Measurements from ENCODE around the gene TTLL3. TPM values are rescaled to one million over a fixed set of nuclear protein-coding genes. Genes with fewer than 3 reads are reported as not detected.
A peak's percentile ranks its signal among the peaks of the same experiment; 100 is the strongest.

TTLL3 gene, protein sequence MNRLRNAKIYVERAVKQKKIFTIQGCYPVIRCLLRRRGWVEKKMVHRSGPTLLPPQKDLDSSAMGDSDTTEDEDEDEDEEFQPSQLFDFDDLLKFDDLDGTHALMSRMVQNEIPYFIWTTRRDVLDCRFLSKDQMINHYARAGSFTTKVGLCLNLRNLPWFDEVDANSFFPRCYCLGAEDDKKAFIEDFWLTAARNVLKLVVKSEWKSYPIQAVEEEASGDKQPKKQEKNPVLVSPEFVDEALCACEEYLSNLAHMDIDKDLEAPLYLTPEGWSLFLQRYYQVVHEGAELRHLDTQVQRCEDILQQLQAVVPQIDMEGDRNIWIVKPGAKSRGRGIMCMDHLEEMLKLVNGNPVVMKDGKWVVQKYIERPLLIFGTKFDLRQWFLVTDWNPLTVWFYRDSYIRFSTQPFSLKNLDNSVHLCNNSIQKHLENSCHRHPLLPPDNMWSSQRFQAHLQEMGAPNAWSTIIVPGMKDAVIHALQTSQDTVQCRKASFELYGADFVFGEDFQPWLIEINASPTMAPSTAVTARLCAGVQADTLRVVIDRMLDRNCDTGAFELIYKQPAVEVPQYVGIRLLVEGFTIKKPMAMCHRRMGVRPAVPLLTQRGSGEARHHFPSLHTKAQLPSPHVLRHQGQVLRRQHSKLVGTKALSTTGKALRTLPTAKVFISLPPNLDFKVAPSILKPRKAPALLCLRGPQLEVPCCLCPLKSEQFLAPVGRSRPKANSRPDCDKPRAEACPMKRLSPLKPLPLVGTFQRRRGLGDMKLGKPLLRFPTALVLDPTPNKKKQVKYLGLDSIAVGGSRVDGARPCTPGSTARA
- total RNA-seq (61.0 TPM), polyA plus RNA-seq (ENCODE audit: insufficient read depth, low read depth, low replicate concordance) (27.5 TPM)
- long read RNA-seq, donor 1, full-length matches to known transcripts = 11 of 52 reads
- long read RNA-seq, donor 1, partial matches to known transcripts = 26 of 52 reads
- long read RNA-seq, donor 1, other reads (novel, unspliced or antisense) = 15 of 52 reads
- long read RNA-seq, donor 2, full-length matches to known transcripts = 8 of 54 reads
- long read RNA-seq, donor 2, partial matches to known transcripts = 19 of 54 reads
- long read RNA-seq, donor 2, other reads (novel, unspliced or antisense) = 27 of 54 reads
- long read RNA-seq, donor 3, full-length matches to known transcripts = 6 of 38 reads
- long read RNA-seq, donor 3, partial matches to known transcripts = 13 of 38 reads
- long read RNA-seq, donor 3, other reads (novel, unspliced or antisense) = 19 of 38 reads
- long read RNA-seq, donor 4, full-length matches to known transcripts = 3 of 29 reads
- long read RNA-seq, donor 4, partial matches to known transcripts = 9 of 29 reads
- long read RNA-seq, donor 4, other reads (novel, unspliced or antisense) = 17 of 29 reads
- long read RNA-seq, donor 5, partial matches to known transcripts = 0 of 1 reads
- long read RNA-seq, donor 5, other reads (novel, unspliced or antisense) = 0 of 1 reads
- long read RNA-seq, donor 6, partial matches to known transcripts = 0 of 1 reads
- long read RNA-seq, donor 6, other reads (novel, unspliced or antisense) = 0 of 1 reads
- long read RNA-seq, donor 7, partial matches to known transcripts = 25 of 40 reads
- long read RNA-seq, donor 7, other reads (novel, unspliced or antisense) = 13 of 40 reads
- long read RNA-seq, donor 8, full-length matches to known transcripts = 3 of 29 reads
- long read RNA-seq, donor 8, partial matches to known transcripts = 11 of 29 reads
- long read RNA-seq, donor 8, other reads (novel, unspliced or antisense) = 15 of 29 reads
- long read RNA-seq, donor 9, partial matches to known transcripts = 6 of 11 reads
- long read RNA-seq, donor 9, other reads (novel, unspliced or antisense) = 5 of 11 reads
- long read RNA-seq, donor 10, full-length matches to known transcripts = 4 of 35 reads
- long read RNA-seq, donor 10, partial matches to known transcripts = 16 of 35 reads
- long read RNA-seq, donor 10, other reads (novel, unspliced or antisense) = 15 of 35 reads

DNA sequence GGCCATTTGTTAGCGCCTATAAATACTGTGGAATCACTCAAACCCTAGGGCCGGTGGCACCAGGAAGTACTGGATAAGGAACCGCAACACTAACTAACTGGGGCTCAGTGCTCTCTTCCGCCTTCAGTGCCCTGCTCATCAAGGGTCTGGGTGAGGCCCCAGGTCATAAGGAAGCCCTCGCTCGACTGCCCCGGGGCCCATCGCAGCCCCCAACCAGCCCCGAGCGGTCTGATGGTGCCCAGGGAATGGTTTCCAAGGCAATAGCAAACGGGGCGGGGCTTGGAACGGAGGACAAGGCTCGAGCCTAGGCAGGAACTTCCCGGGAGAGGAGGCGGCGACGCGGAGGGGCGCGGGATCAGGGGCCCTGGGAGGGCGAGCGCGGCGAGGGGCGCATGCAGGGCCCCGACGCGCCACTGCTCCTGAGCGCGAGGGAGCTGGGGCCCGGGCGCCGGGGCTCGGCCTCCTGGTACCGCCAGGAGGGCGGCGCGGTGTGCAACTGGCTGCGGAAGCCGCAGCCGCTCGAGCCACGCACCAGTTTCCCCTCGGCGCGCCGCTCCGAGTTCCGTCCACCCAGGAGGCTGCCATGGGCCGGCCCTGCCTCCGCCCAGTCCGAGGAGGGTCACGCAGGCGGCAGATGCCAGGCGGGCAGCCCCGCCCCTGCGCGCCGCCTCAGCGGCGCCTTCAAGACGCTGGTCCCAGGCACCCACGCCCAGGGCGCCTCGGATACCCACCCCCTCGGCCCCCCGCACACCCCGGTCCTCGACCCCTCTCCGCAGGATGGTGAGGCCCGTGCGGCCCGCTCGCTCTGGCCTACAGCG, at the start of gene TTLL3:
Gene TTLL3 (plus strand): TSS at position 648 of the 818 bp plus-strand sequence. CDS start 400 bp downstream, outside the sequence.
- peak within 1 kb of the TSS; percentile 91 for H3K27ac ChIP-seq (ENCODE audit: low read depth in 2 of 2, low read length in 2 of 2)
- DNase-seq (peak; percentile 79 to 93 (median 89)), FAIRE-seq (no peak)
- H3K4me1 ChIP-seq (ENCODE audit: control insufficient read depth in 2 of 3, insufficient read depth in 2 of 3, low read depth in 1 of 3, low read length in 3 of 3) = peaks cover 0 to 24% (median 0%) of the 10 kb centered on the region in 3 donors
- H3K4me3 ChIP-seq (ENCODE audit: low read length in 3 of 3) = peak within 1 kb of the TSS; percentile 43 to 60 (median 50)
- peak within 1 kb of the TSS; percentile 20 to 75 (median 31) for H3K9ac ChIP-seq (ENCODE audit: low read length in 3 of 3)
- intact Hi-C loops (cut with DNase I) = no loop called here
- no peaks in the 10 kb centered on the region for H3K27me3 ChIP-seq (ENCODE audit: control insufficient read depth, insufficient read depth, low read length)
- no peaks in the 10 kb centered on the region for H3K9me3 ChIP-seq (ENCODE audit: control insufficient read depth in 2 of 3, insufficient read depth in 1 of 3, low read length in 3 of 3)
- H3K36me3 ChIP-seq (ENCODE audit: control insufficient read depth in 2 of 3, insufficient read depth in 3 of 3, low read length in 3 of 3) = peaks cover 0 to 6% (median 2%) of the 10 kb centered on the region in 3 donors
- TF ChIP-seq, protein P1, sequence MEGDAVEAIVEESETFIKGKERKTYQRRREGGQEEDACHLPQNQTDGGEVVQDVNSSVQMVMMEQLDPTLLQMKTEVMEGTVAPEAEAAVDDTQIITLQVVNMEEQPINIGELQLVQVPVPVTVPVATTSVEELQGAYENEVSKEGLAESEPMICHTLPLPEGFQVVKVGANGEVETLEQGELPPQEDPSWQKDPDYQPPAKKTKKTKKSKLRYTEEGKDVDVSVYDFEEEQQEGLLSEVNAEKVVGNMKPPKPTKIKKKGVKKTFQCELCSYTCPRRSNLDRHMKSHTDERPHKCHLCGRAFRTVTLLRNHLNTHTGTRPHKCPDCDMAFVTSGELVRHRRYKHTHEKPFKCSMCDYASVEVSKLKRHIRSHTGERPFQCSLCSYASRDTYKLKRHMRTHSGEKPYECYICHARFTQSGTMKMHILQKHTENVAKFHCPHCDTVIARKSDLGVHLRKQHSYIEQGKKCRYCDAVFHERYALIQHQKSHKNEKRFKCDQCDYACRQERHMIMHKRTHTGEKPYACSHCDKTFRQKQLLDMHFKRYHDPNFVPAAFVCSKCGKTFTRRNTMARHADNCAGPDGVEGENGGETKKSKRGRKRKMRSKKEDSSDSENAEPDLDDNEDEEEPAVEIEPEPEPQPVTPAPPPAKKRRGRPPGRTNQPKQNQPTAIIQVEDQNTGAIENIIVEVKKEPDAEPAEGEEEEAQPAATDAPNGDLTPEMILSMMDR (IDR thresholded peaks at IDR 0.05; ENCODE audit: borderline replicate concordance, extremely low read depth, insufficient read depth) = no peak

DNA sequence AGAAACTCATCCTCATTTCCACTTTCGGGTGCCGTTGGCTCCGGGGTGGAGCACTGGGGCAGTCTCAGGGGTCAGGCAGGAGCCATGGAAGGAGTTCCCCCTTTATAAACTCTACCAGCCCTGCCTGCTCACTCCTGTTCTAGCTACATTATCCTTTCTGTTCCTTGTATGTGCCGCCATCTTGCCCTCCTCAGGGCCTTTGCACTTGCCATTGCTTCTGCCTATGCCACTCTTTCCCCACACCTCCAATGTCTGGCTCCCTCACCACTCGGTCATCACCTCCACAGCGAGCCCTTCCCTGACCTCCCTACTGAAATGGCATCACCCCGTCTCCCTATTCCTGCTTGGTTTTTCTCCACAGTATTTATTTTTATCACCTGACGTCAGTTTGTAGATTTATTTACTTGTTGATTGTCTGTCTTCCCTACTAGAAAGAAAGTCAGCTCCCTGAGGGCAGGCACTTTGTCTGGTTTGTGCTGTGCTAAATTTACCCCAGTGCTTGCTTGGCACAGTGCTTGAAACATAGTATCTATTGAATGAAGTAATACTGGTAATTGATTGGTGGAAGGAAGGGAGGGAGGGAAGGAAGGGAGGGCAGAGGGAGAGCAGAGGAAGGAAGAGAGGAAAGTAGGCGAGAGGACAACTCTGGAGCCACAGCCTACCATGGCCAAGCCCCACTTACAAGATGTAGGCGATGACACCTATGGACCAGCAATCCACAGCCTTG, 49.1 kb upstream of the TTLL3 start:
- Histone ChIP-seq H3K9ac (ENCODE audit: low read length in 3 of 3) (no peak overlapping the region), H3K4me3 (ENCODE audit: low read length in 3 of 3) (no peak overlapping the region), H3K4me1 (ENCODE audit: control insufficient read depth in 2 of 3, insufficient read depth in 2 of 3, low read depth in 1 of 3, low read length in 3 of 3) (peaks cover 0 to 2% (median 0%) of the 10 kb centered on the region in 3 donors), H3K9me3 (ENCODE audit: control insufficient read depth in 2 of 3, insufficient read depth in 1 of 3, low read length in 3 of 3) (no peaks in the 10 kb centered on the region), H3K36me3 (ENCODE audit: control insufficient read depth in 2 of 3, insufficient read depth in 3 of 3, low read length in 3 of 3) (peaks cover 6 to 32% (median 14%) of the 10 kb centered on the region in 3 donors), H3K27me3 (ENCODE audit: control insufficient read depth, insufficient read depth, low read length) (no peaks in the 10 kb centered on the region), H3K27ac (ENCODE audit: low read depth in 2 of 2, low read length in 2 of 2) (no peak overlapping the region)
- no peak for DNase-seq
- TF ChIP-seq, protein P1 (IDR thresholded peaks at IDR 0.05; ENCODE audit: borderline replicate concordance, extremely low read depth, insufficient read depth) = no peak
- intact Hi-C loops (cut with DNase I) = no loop called here
- FAIRE-seq = no peak

All from kidney (tissue), 22 donors.